IPS DF 4.7 (cell line): ENCODE results near the gene ARCN1.

Experiments
- DNase-seq: peaks from one replicate; pipeline ENCODE4 v3.0.0-alpha.2; 2013; ENCODE audit warnings: low spot score; ENCODE audit errors: extremely low read depth

ARCN1 gene

DNA sequence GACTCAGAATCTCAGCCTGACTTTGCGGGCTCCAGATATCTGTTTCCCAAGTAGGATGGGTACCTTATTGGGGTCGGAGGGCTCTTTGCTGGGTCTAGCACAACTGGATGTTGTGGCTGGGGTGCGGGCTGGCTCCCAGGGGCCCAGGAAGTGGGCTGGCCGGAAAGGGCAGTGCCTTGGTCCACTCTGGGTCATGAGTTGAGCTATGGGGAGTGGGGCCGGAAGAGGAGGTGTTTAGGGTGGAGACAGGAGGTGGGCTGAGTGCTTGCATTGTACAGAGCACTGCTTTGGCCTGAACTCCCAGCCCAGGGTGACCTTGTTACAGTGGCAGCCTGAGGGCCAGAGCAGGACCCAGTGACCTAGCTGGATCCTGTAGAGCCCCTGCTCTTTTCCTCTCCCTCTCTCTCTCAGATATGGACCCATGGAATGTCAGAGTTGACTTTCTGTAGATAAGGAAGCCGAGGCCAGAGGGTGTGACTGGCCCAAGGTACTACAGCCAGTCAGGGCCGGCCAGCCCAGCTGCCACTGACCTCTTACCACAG, 48.4 kb downstream of the ARCN1 start:
- DNase-seq = no peak

DNA sequence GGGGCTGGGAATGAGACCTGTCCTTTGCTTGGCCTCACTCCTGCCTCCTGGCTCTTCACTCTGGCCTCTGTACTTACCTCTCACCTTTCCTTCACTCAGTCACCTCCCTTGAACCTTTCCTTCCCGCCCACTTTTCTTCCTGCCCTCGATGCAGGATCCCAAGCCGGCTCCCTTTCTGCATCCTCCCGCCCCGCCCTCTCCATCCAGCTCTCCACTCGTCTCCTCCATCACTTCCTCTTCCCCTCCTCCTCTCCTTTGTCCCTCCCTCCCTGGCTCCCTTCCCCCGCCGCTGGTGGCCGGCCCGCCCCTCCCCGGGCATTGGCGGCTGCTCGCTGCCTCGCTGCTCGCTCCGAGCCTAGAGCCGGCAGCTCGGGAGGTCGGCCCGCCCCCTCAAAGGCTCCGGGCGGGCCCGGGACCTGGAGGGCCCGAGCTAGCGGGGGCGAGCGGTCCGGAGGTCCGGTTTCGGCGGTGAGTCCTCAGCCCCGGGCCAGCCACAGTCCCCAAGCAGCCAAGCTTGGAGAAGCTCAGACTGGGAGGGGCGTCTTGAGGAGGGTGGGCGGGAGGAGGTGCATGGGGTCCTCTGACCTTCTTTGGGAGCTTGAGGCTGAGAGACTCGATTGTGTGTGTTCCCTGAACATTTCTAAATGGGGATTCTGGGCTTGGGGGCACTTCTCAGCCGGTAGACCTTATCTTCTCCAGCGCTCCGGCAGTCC, 49.0 kb downstream of the ARCN1 start:
- DNase-seq = peak; percentile 69

DNA sequence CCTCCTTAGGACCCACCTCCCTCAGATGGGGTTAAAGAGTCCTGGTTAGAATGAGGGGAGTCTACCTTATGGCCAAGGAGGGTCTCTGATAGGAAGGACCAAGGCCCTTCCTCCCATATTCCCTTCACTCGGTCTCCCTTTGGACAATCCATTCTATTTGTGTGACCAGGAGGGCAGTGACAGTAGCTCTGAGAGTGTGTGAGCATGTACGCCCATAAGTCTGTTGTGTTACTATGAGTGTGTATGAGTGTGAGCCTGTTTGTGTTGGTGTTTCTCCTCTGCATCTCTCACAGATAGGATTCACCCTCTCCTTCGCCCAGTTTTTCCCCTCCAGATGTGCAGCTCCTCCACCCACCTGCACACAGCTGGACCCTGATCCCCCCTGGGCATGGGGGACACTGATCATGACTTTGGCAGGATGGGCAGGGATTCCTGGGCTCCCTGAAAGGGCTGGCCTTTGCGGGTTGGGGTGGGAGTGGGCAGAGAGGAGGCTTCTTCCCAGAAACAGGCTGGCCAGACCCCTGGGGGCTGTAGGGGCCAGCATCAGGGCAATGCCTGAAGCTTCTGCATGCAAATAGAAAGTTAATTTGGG, 49.7 kb downstream of the ARCN1 start:
- no peak for DNase-seq

DNA sequence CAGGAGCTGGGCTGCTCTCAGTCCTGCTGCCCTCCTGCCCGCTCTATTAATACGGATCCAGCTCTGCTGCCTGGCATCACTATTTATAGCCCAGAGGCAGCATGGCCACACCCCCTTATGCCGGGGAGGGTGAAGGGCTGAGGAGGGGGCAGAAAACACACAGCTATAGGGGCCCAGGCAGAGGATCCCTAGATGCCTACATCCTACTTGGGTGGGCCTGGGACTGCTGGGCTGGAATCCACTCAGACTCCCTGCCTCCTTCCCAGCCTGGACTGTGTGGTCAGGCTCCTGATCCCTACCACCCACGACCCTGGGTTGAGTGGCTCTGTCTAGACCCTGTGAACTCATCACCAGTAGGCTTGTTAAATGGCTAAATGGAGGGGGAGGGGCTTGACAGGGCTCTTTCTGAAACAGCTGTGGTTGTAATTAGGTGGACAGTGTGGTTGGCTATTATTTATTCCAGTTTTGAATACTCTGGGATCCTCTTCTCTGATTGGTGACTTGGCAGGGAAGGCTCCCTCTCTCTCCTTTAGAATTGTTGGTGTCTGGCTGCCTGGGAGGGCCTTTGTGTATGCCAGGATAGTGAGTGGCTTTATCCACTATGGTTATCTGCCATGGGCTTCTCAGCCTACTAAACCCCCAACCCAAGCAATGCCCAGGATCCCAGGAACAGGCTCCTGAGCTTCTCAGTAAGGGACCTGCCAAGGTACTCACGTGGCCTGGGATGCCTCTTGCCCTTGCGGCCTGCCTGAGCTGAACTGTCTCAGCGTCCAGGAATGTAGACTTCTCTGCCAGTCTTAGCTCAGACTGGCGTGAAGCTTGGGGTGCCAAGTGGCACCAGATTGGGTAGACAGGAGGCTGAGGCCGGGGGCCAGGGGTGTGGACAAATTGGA, 50.4 kb downstream of the ARCN1 start:
- no peak for DNase-seq

DNA sequence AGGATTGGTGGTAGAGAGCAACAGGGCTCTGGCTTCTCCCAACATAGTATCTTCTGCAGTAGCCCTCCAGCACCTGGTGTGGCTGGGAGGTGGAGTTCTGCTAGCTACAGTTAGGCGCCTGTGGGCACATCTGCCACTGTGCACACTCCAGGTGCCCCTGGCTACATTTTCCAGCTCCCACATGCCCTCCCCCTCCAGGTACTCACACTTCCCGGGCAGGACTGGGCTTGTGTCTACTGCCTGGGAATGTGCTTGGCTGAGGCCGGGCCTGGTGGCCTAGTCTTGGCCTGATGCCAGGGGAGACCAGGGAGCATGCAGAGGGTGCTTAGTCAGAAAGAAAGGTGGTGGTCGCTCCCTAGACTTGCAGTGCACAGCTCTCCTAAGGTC, 51.1 kb downstream of the ARCN1 start:
- DNase-seq = no peak

DNA sequence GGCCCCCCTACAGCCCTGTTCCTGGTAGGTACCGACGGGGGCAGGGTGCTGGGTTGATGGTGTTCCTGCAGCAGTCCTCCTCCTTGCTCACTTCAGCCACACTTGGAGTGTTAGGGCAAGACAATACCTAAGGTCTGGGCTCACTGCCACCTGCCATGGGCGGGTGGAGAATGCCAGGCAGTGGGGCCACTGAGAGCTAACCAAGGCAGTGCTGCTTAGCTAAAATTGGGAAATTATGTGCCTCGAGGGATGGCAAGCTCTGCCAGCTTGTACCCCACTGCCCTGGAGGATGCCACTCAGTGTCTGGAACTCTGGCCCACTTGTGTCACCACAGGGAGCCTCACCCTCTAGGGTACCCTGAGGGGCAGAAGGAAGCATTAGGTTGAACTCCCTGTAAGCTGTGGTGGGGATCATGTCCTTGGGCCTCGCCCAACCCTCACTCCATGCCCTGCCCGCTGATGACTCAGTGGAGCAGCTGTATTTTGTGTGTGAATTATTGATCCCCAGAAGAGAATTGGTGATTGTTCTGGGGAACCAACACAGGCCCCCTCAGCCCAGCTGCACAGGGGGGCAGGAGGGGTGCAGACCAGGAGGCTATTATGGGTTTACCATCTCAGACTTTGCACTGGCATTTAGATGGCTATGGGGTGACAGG, 53.0 kb downstream of the ARCN1 start:
- DNase-seq = no peak

DNA sequence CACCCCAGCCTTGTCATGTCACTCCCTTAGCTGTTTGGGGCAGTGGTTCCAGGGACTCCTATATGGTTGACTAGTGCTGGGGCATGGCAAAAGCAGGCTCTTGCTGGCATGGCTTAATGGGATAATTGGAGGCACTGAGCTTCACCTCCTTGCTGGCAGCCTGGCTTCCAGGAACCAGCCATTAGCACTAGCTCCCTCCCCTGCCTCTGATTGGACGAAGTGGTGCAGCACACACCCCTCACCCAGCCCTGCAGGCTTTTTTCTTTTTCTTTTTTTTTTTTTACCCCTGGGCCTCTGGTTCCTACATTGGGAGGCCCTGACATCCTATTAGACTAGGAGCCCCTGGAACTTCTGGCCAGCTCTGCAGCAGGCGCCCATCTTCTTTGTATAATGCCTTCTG, 53.8 kb downstream of the ARCN1 start:
- DNase-seq = no peak

DNA sequence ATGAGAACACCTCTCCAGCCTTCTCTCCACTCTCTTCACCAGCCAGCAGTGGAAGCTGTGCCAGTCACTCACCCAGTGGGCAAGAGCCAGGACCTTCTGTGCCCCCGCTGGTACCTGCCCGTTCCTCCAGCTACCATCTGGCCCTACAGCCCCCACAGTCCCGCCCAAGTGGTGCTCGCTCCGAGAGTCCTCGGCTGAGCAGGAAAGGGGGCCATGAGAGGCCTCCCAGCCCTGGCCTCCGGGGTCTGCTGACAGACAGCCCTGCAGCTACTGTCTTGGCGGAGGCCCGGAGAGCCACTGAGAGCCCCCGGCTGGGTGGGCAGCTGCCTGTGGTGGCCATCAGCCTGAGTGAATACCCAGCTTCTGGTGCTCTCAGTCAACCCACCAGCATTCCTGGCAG, 55.4 kb downstream of the ARCN1 start:
- DNase-seq = no peak

DNA sequence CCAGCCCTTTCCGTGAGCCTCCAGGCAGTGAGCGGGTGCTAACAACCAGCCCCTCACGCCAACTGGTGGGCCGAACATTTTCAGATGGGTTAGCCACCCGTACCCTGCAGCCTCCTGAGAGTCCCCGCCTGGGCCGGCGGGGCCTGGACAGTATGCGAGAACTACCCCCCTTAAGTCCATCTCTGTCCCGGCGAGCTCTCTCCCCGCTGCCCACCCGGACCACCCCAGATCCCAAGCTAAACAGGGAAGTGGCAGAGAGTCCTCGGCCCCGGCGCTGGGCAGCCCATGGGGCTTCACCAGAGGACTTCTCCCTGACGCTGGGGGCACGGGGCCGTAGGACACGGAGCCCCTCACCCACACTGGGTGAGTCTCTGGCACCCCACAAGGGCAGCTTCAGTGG, 55.8 kb downstream of the ARCN1 start:
- no peak for DNase-seq

DNA sequence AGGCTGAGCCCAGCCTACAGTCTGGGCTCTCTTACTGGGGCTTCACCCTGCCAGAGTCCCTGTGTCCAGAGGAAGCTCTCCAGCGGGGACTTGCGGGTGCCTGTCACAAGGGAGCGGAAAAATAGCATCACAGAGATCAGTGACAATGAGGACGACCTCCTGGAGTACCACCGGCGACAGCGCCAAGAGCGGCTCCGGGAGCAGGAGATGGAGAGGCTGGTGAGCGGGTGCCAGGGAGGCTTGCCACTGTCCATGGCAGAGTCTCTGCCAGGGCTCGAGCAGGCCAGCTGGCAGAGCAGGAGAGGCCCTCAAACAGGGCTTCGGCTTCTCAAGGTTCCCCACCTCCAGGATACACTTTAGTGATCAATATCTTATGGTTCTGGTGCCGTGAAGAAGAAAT, 56.2 kb downstream of the ARCN1 start:
- DNase-seq = no peak

DNA sequence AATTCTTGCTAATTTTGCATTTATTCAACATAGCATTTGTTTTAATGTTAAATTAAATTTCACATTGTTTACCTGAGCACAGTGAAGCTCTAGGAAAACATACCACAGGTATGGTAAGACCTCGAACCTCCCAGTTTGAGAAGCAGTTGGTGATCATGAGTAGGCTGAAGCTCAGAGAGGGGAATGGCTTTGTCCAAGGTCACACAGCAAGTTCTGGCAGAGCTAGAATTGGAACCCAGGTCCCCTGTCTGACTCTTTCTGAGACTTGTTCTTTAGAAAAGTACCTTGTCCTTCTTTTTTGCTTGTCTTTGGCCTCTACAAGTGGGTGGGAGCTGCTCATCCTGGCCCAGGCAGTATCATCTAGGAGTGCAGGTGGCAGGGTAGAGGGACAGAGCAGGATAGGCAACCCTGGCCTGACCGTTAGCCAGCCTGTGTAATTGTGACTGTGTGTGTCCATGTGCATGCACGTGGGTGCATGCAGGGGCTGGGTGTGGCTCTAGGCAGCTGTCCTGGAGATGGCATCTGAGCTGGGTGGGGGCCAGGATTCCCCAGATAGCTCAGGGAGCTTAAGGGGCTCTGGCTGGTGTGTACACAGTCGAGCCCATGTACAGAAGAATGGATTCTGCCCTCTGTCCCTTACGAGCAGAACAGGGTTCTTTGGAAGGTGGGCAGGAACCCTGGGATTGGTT, 56.8 kb downstream of the ARCN1 start:
- no peak for DNase-seq

DNA sequence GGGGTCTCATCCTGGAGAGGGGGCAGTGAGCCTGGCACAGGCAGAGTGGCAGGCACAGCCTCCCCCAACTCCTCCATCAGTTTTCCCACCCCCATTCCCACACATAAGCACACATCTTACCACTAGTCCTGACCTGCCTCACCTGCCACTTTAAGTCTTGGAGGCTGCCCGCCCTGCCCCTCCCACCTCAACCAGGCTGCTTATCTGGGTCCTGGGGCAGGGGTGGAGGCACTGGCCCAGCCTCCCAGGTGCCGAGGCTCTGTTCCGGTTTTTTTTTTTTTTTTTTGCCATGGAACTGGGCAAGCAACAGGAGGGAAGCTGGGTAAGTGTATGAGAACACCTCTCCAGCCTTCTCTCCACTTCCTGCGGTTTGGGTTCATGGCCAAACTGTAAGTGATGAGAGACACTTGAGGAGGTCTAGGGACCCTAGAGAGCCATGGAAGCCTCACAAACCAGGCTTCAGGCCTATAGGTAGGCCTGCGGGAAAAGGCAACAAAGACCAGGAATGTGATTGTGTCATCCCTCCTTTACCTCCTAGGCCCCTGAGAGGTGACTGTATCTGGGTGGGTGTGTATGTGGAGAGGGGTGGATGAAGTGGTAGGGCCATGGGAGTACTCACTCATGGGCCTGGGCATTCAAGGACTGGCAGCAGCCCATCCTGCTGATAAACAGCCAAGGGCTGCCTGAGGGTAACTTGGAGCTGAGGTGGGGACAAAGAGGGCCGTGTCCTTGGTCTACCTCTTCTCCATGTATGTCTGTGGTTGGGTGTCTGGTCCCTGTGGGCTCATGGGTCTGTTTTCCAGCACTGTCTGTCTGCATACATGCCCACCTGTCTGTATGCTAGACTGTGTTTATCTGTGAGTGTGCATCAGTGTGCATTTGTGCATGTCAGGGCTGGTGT, 57.8 kb downstream of the ARCN1 start:
- DNase-seq = no peak

DNA sequence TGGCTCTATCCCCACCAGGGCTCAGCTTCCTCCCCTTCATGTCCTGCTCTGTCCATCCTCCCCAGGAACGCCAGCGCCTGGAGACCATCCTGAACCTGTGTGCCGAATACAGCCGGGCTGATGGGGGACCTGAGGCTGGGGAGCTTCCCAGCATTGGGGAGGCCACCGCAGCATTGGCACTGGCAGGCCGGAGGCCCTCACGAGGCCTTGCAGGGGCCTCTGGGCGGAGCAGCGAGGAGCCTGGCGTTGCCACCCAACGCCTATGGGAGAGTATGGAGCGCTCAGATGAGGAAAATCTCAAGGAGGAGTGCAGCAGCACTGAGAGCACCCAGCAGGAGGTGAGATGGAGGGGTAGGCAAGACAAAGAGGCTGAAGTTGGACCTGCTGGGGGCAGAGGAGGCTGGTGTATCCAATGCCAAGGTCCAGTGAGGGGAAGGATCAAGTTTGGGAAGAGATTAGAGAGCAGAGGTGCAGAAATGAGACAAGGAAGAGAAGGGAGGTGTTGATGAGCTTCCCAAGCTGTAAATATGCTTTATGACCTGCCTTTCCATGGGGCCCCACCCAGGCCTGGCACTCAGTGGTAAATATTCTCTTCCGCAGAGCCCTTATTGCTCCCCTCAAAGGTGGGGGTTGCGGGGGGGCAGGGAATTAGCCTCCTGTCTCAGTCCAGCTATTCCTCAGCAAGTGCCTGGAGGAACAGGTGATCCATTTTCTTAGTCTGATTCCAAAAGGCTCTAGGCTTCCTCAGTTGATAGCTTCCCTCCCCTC, 59.1 kb downstream of the ARCN1 start:
- DNase-seq = no peak

DNA sequence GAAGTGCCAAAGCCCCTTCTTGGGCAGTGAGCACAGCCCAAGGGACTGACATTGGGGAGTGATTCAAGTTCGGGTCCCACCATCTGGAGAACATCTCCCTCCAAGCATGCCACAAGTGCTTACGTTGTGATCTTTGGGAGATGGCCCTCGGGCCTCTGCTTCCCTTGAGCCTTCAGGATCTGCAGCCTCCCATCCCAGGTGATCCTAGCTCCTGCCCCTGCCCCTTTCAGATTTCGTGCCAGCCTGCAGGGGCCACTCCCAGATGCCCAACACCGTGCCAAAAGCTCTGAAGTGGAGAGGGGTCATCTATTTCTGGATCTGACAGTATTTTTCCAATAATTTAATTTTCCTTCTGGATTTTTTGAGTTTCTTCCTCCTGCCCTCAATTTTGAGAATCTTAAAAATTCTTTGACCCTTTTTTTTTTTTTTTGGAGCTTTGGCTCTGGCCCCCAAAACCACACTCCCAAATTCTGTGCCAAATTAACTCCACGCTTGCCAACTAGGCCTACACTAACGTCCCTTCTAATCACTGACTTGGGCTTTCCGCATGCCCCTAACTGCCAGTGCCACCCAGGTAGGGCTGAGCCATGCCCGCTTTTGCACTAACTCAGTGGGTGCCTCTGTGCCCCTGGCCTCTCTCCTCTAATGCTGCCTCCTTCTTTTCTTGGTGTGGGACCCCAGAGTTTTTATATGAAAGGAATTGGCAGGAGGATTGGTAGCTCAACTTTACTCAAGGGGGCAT, 60.5 kb downstream of the ARCN1 start:
- no peak for DNase-seq

DNA sequence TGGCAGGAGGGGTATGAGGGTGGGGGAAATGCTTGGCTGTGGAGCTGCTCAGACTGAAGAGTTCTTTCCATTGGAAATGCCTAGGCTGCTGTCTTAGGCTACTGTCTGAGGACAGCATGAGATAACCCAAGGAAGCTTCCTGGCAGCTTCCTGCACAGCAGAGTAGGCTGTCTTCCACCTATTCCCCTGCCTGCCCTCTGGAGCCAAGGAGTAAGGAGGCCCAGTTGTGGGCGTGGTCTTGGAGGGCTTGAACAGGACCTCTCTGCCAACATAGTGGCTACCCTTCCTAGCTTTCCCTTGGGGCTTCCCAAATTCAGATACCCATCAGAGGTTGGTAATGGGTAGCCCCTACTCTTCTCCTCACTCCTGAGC, 61.1 kb downstream of the ARCN1 start:
- DNase-seq = no peak

DNA sequence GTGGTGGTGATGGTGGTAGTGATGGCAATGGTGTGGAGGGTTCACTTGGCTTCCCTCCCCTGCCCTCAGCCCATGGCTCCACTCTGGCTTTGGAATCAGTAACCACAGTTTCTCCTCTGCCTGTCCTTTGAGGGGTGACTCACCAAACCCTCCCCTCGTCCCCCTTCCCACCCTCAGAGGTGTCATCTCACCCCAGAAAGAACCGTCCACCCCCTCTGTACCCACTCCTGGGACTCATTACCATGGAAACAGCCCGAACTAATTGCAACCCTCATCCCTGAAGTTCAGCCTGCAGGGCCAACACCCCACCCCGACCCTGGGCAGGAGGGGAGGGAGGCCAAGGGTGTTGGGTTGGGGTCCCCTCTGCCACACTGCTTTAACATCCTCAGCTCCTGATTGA, 61.8 kb downstream of the ARCN1 start:
- no peak for DNase-seq

DNA sequence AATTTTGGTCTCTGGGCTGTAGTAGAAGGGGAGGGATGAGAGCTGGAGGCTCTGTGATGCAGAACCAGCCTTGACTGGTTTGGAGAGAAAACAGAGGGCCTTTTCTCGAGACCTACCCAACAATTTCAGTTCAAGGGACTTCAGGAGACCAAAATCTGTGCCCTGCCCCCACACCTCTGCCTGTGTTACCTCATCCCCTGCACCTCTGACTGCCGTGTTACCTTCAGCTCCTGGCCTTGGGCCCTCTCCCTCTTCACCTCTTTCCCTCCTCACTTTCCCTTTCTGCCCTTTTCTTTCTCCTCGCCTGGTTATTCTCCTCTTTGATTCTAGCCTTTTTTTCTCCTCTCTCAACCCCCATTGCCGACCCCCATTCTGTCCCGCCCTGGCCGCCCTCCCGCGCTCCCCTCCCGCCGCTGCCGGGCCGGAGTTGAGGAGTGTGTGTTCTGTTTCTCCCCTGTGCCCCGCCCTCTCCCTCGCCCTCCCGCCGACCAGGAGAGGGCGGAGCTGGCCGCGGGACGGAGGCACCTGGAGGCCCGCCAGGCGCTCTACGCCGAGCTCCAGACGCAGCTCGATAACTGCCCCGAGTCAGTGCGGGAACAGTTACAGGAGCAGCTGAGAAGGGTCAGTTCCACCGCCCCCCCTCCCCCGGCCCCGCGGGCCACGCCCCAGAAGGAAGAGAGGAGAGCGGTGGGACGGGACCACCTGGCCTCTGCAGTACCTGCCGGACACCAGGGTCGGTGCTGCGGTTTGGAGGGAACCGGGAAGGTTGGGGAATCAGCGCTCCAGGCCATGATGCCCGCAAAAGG, 62.4 kb downstream of the ARCN1 start:
- no peak for DNase-seq

DNA sequence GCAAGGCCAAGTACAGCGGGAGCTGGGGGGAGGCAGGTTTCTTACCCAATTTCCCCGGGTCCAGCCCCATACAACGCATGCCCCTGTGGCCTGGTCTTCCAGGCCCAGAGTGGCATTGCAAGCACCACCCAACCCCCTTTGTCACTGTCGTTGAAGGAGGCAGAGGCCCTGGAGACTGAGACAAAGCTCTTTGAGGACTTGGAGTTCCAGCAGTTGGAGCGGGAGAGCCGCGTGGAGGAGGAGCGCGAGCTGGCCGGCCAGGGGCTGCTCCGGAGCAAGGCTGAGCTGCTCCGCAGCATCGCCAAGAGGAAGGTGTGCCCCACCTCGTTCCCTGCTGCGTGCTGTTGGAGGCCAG, 63.0 kb downstream of the ARCN1 start:
- no peak for DNase-seq
